Activated CD4-positive, alpha-beta T cell treated with anti-CD3 and anti-CD28 coated beads, Interleukin-2, amount 10 ng/mL, durations not matched to agents 7 days and 5 days (primary cell): ENCODE measurements around the gene CYP51A1. TPM values are rescaled to one million over a fixed set of nuclear protein-coding genes. Genes with fewer than 3 reads are reported as not detected.

Source experiments
- CTCF ChIA-PET: fragments of 350-600 bp; sonication (Branson Sonifier 250); formaldehyde crosslinking; loops from one replicate; lab custom pipeline; 2021; ENCODE audit warnings: antibody characterized with exemption; lab: Charles Lee
- POLR2A ChIA-PET: fragments of 350-600 bp; sonication (Branson Sonifier 250); formaldehyde crosslinking; loops from one replicate; lab custom pipeline; 2021; ENCODE audit warnings: antibody characterized with exemption; lab: Charles Lee
- DNase-seq: peaks from one replicate; pipeline ENCODE4 v3.0.0-alpha.2; 2020
- H3K27ac Mint-ChIP-seq: one replicate; pipeline ENCODE4 v1.8.0; 2021; ENCODE audit warnings: mild to moderate bottlenecking, moderate library complexity, mixed read lengths
- H3K27me3 Mint-ChIP-seq: one replicate; pipeline ENCODE4 v1.8.0; 2021; ENCODE audit warnings: mixed read lengths
- H3K36me3 Mint-ChIP-seq: one replicate; pipeline ENCODE4 v1.8.0; 2021; ENCODE audit warnings: low read depth, mixed read lengths
- H3K4me1 Mint-ChIP-seq: one replicate; pipeline ENCODE4 v1.8.0; 2021; ENCODE audit warnings: mixed read lengths
- H3K4me3 Mint-ChIP-seq: one replicate; pipeline ENCODE4 v1.8.0; 2021; ENCODE audit warnings: mild to moderate bottlenecking, moderate library complexity, mixed read lengths
- H3K9me3 Mint-ChIP-seq: one replicate; pipeline ENCODE4 v1.8.0; 2021; ENCODE audit warnings: mixed read lengths
- total RNA-seq, 2 experiments: library from RNA; stranded (reverse); gene quantifications; one replicate each; pipeline ENCODE4 v1.2.3, GENCODE V29; 2021

The CYP51A1 gene
- total RNA-seq, 2 experiments from 2014 or later = 27.4 to 30.6 TPM

GRCh38 chr7:92064438-92065029 lies 69.7 kb downstream of the CYP51A1 start:
- no peaks in the 10 kb centered on the region for H3K4me1 Mint-ChIP-seq
- no peak overlapping the region for H3K27ac Mint-ChIP-seq
- ChIA-PET POLR2A (no interaction called here), CTCF (no interaction called here)
- DNase-seq = no peak
- no peaks in the 10 kb centered on the region for H3K27me3 Mint-ChIP-seq
- H3K4me3 Mint-ChIP-seq = no peak overlapping the region
- H3K9me3 Mint-ChIP-seq = no peaks in the 10 kb centered on the region
- peaks cover 22% of the 10 kb centered on the region for H3K36me3 Mint-ChIP-seq

Other genes with a start within 250 kb of the CYP51A1 start
- gene AKAP9, start 193.6 kb downstream of the CYP51A1 start, total RNA-seq = 10 to 100 TPM; 39.3 to 43.7 TPM
- gene LRRD1, start 44.7 kb upstream of the CYP51A1 start, total RNA-seq = not detected
- gene KRIT1, start 111.4 kb upstream of the CYP51A1 start, total RNA-seq = 10 to 100 TPM; 45.8 to 49.0 TPM
- gene ANKIB1, start 111.5 kb upstream of the CYP51A1 start, total RNA-seq = 10 to 100 TPM; 57.7 to 82.0 TPM